NCI-H524 (cell line): ENCODE measurements around the gene CERS1.
"Not testable (repeated sequence)": the region's sequence is repeated elsewhere in the genome, so short reads cannot be mapped to it uniquely, and the experiment has no call there.

Source experiments
- DNase-seq, 2 experiments: peaks; one replicate each; lab custom pipeline; 2025; lab: John Stamatoyannopoulos, UW

The CERS1 gene

GRCh38 chr19:18919086-18919899 is 23.3 kb upstream of the CERS1 start, which contains the start of the genes COPE and DDX49:
TSS of gene COPE (minus strand) at chr19:18919387. CDS start at chr19:18919348, 39 bp downstream.
TSS of gene DDX49 (plus strand) at chr19:18919715. CDS start at chr19:18919742, 27 bp downstream.
- DNase-seq: peak; percentile 100

- not testable (repeated sequence) for DNase-seq
These were observed 21.6 kb upstream of the CERS1 start for GRCh38 chr19:18917593-18917992.

- peak; percentile 64 to 75 for DNase-seq
These were observed 19.7 kb upstream of the CERS1 start for GRCh38 chr19:18915639-18916038.

GRCh38 chr19:18913466-18913865 is 17.5 kb upstream of the CERS1 start:
- no peak for DNase-seq

GRCh38 chr19:18912933-18913332 is 17.0 kb upstream of the CERS1 start:
- DNase-seq: no peak

- DNase-seq: no peak
These were observed 15.0 kb upstream of the CERS1 start for GRCh38 chr19:18910801-18911436.

GRCh38 chr19:18910010-18910409 is 14.1 kb upstream of the CERS1 start:
- DNase-seq: no peak

- no peak for DNase-seq
These were observed 13.1 kb upstream of the CERS1 start for GRCh38 chr19:18908917-18909619.

GRCh38 chr19:18906605-18907519 is 10.9 kb upstream of the CERS1 start:
- DNase-seq: no peak

- DNase-seq: no peak
These were observed 9.7 kb upstream of the CERS1 start for GRCh38 chr19:18905513-18906236.

- DNase-seq: no peak
These were observed 9.1 kb upstream of the CERS1 start for GRCh38 chr19:18905058-18905456.

- DNase-seq: no peak
These were observed 8.5 kb upstream of the CERS1 start for GRCh38 chr19:18904334-18905057.

GRCh38 chr19:18903156-18904037 is 7.4 kb upstream of the CERS1 start:
- DNase-seq: no peak

GRCh38 chr19:18902519-18902918 is 6.6 kb upstream of the CERS1 start:
- not testable (repeated sequence) for DNase-seq

- no peak for DNase-seq
These were observed 5.5 kb upstream of the CERS1 start for GRCh38 chr19:18901491-18901890.

- no peak for DNase-seq
These were observed 4.9 kb upstream of the CERS1 start for GRCh38 chr19:18900700-18901481.

GRCh38 chr19:18899624-18900560 is 3.9 kb upstream of the CERS1 start:
- peak; percentile 14 to 45 for DNase-seq
